GM13976 (cell line): Measurements from ENCODE around the gene ASAP2.

Source experiments
- DNase-seq: peaks from one replicate; pipeline ENCODE4 v3.0.0; 2012; ENCODE audit warnings: low spot score
- CTCF ChIP-seq: IDR thresholded peaks from 2 replicates; pipeline ENCODE4 v1.5.1; 2012; ENCODE audit warnings: borderline replicate concordance, mild to moderate bottlenecking; ENCODE audit not compliant: insufficient read depth; ENCODE audit errors: extremely low read depth, missing control alignments, control extremely low read depth
- in situ Hi-C: fragments of 300-500 bp; cut with MboI; formaldehyde crosslinking; loops from one replicate; pipeline ENCODE4 v1.12.0; 2022; ENCODE audit warnings: low sequenced_read_pairs, mixed read lengths, inconsistent platforms; ENCODE audit not compliant: unreplicated experiment

Gene ASAP2

GRCh38 chr2:9225806-9226205 lies 19.2 kb downstream of the ASAP2 start:
- in situ Hi-C loops: no loop called here
- no peak for TF ChIP-seq CTCF
- DNase-seq: no peak

DNA sequence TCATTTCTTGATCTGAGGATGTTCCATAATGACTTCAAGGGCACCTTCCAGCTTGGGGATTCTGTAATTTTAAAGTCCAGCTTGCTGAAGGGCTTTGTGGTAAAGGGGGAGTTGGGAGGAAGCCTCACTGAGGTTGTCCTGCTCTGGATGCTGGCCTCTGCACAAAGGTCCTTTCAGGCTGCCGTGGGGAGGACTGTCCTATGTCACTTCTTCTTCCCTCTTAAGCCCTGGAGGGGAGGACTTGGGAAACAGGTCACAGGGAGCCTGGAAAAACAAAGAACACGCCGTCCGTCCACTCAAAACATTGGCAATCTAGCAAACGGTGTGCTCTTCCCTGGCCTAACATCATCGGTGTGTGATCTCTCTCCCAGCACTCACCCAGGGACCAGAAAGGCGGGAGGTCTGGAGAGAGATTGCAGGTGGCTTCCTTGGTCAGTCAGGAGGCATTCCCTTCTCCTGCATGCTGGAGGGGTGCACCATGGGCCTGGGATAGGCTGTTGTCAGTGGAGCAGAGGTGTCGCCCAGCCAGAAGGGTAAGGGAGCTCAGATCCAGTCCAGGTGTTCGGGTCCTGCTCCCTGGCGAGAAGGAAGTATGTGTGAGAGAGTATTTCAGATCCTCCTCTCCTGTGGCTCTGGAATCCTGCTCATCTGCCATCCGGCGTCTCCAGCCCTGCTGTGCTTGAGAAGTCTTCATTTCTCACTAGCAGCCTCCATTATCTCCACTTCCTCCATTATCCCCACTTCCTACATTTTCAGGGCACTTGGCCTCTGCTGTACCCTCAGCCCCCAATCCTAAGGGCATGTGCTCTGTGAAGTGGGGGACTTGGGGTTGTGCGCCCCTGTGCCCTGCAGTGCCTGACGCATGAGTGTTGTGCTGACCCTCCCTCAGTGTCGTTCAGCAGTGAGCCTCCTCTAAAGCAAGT lies 20.1 kb downstream of the ASAP2 start:
- no peak for DNase-seq
- in situ Hi-C loops: no loop called here
- TF ChIP-seq CTCF: no peak

GRCh38 chr2:9228088-9228751 lies 21.6 kb downstream of the ASAP2 start:
- no peak for TF ChIP-seq CTCF
- in situ Hi-C loops: no loop called here
- no peak for DNase-seq

DNA sequence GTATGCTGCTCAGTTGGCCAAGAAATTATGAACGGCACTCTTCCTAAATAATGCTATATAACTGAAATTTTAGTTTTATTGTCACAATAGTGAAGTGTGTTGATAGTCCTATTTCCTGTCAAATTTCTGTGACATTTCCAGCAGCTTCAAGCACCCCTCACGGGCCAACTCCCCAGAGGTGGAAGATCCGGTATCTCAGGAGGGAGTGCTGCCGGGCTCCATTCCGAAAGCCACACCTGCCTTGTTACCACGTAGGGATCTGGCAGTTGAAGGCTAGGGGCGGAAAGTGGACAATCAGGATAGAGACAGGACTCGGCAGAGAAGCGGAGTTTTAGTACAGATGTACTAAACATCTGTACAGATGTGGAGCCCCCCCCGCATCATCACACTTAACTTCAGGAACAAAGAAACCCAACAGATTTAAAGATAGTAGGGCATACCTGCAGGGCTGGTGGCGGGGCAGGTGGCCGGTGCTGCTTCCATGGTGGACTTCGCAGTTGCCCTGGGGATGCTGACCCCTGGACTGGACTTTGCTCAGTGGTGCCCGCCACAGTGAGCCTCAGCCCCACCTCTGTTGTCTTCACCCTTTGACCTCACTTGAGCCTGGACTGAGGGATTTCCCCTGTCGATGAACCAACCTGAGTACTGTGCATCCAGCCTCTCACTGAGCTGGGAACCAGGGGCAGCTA lies 22.3 kb downstream of the ASAP2 start:
- in situ Hi-C loops: no loop called here
- TF ChIP-seq CTCF: no peak
- DNase-seq: no peak

DNA sequence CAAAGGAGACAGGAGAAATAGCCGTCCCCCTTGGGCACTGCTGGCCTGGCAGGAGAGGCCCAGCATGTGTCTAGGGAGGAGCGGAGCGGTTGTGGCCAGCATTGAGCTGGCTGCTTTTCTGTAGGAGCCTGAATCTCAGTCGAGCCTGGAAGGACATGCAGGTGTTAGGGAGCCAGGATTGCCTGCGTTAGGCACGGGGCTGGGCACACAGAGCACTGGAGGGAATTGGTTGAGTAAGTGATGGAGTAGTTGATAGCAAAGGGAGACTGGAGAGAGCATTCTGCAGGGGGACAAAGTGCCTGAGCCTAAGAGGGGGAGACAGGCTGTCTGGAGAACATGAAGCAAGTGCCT lies 22.8 kb downstream of the ASAP2 start:
- no peak for TF ChIP-seq CTCF
- DNase-seq: no peak
- in situ Hi-C loops: no loop called here

- no peak for TF ChIP-seq CTCF
- no peak for DNase-seq
- in situ Hi-C loops: no loop called here
These were observed 23.6 kb downstream of the ASAP2 start for GRCh38 chr2:9230051-9230802.
